ENCODE data around the gene IGSF9B. TPM values are rescaled to one million over a fixed set of nuclear protein-coding genes. Genes with fewer than 3 reads are reported as not detected.

Gene IGSF9B
- total and polyA plus RNA-seq, 8 donors, result 1.1 to 5.8 (median 2.6) TPM

DNA sequence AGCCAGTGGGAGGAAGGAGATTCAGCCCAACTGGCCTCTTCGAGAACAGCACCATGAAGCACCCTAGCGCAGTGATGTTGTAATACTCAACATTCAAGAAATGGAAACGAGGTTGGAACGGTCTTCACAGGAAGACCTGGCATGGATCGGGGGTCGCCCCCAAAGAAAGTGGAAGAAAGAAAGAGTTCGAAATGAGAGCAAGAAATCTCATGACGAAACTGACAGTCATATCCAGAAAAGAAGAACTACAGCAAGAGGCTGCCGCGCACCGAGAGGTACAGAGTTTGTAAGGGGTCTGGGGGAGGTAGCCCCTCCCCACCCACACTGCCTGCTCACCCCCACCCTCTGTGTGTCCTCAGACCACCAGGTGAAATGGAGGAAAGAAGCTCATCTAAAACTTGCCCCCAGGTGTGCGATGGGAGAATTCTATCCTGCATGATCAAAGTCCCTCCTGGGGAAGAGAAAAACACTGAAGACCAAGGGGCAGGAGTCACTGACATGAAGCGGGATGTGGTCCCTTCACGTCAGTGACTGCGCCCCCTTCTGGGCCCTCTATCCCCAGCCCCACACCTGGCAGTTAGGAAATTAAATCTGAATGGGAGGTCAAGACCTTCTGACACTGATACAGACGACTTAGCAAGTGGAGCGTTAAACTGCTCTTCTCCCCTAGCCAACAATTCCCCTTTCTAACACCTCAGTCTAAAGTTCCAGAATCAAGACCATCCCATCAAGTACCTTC lies 58.6 kb downstream of the IGSF9B start:
- 68 to 75% methylated on average over 17 of the region's 17 CpGs for WGBS, 2 donors
- no peak overlapping the region for H3K27ac ChIP-seq
- H3K27me3 ChIP-seq, result no peaks in the 10 kb centered on the region
- no peak for FAIRE-seq
- no peaks in the 10 kb centered on the region for H3K9me3 ChIP-seq
- ATAC-seq, result no peak
- no peaks in the 10 kb centered on the region for H3K4me1 ChIP-seq
- intact Hi-C loops (cut with DNase I), result no loop called here
- TF ChIP-seq, protein P1, sequence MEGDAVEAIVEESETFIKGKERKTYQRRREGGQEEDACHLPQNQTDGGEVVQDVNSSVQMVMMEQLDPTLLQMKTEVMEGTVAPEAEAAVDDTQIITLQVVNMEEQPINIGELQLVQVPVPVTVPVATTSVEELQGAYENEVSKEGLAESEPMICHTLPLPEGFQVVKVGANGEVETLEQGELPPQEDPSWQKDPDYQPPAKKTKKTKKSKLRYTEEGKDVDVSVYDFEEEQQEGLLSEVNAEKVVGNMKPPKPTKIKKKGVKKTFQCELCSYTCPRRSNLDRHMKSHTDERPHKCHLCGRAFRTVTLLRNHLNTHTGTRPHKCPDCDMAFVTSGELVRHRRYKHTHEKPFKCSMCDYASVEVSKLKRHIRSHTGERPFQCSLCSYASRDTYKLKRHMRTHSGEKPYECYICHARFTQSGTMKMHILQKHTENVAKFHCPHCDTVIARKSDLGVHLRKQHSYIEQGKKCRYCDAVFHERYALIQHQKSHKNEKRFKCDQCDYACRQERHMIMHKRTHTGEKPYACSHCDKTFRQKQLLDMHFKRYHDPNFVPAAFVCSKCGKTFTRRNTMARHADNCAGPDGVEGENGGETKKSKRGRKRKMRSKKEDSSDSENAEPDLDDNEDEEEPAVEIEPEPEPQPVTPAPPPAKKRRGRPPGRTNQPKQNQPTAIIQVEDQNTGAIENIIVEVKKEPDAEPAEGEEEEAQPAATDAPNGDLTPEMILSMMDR (IDR thresholded peaks at IDR 0.05), result no peak
- DNase-seq, result no peak
- H3K36me3 ChIP-seq, result no peaks in the 10 kb centered on the region
- H3K4me3 ChIP-seq, result no peak overlapping the region

DNA sequence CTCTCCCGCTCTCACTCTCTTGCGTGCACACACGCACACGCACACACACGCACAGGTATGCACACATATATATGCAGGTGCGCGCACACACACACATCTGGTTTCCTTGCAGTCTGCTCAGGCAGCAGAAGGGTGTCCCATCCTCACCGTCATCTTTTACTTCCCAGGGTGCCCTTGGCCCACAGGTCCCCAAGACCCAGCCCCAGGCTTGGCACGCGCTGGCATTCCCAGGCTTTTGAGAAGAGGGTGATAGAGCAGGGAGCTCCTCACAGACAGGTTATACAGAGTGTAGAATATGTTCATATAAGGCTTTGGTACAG lies 59.5 kb downstream of the IGSF9B start:
- Histone ChIP-seq H3K36me3 (no peaks in the 10 kb centered on the region), H3K4me3 (no peak overlapping the region), H3K27me3 (no peaks in the 10 kb centered on the region), H3K9me3 (no peaks in the 10 kb centered on the region), H3K4me1 (no peaks in the 10 kb centered on the region), H3K27ac (no peak overlapping the region)
- no peak for ATAC-seq
- intact Hi-C loops (cut with DNase I), result no loop called here
- TF ChIP-seq, protein P1 (IDR thresholded peaks at IDR 0.05), result no peak
- no peak for FAIRE-seq
- peak in 1 of 6 donors; percentile 24 for DNase-seq
- WGBS, 2 donors, result 91 to 92% methylated on average over 10 of the region's 10 CpGs

DNA sequence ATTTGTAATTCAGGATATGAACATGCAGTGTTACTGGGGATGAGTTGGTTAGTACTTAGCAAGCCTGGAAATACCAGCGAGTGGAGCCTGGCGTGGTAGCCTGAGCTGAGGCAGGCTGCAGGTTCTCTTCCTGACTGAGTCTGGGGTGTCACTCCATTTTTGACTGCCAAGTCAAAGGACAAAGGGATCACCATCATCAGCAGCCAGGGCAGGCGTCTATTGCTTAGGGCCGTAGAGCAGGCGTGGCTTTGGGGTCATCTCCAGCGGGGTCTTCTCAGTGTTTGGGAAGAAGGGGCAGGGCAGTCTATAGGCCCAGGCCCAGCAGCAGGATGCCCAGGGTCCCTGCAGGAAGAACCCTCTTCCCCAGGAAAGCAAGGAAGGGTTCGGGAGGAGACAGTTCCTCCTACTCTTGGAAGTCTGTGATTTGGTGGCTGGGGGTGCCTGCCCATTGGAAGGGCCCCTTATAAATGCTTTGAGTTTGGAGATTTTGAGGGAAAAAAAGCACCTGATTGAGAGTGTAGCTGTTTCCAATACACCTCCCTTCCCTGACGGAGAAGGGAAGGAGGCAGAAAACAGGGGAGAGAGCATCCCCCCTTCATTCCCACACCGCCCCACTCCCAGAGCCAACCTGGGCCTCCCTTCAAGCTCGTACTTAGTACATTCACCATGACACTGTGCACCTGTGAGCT lies 60.0 kb downstream of the IGSF9B start:
- peak in 1 of 6 donors; percentile 20 for DNase-seq

DNA sequence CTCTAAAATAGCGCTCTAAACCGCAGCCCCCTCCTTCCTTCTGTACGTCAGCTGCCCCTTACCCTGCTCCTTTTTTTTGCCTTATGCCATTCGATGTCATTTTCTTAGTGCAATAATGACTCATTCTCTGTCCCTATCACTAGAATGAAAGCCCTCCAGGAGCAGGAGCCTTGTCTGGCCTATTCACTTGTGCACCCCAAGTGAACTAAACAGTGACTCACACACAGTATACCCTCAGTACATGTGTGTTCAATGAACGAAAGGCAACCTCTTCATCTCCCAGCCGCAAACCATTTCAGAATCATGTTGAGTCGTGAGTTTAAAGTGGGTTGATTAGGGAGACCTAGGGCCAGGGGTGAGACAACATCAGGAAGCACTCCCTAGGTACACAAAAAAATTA lies 60.7 kb downstream of the IGSF9B start:
- DNase-seq, result no peak
- no peak overlapping the region for H3K27ac ChIP-seq
- intact Hi-C loops (cut with DNase I), result no loop called here
- 72 to 73% methylated on average over 7 of the region's 7 CpGs for WGBS, 2 donors
- no peak overlapping the region for H3K4me3 ChIP-seq
- ATAC-seq, result no peak
- no peaks in the 10 kb centered on the region for H3K36me3 ChIP-seq
- H3K27me3 ChIP-seq, result no peaks in the 10 kb centered on the region
- no peaks in the 10 kb centered on the region for H3K4me1 ChIP-seq
- H3K9me3 ChIP-seq, result no peaks in the 10 kb centered on the region
- FAIRE-seq, result no peak
- TF ChIP-seq, protein P1 (IDR thresholded peaks at IDR 0.05), result no peak

More for the DNA sequence above, 60.0 kb downstream of the IGSF9B start:
- WGBS, 2 donors, result 88 to 89% methylated on average over 10 of the region's 10 CpGs
- Histone ChIP-seq H3K27ac (no peak overlapping the region), H3K4me1 (no peaks in the 10 kb centered on the region), H3K27me3 (no peaks in the 10 kb centered on the region), H3K9me3 (no peaks in the 10 kb centered on the region), H3K36me3 (no peaks in the 10 kb centered on the region), H3K4me3 (no peak overlapping the region)
- ATAC-seq (no peak), FAIRE-seq (no peak)
- TF ChIP-seq, protein P1 (IDR thresholded peaks at IDR 0.05), result no peak
- intact Hi-C loops (cut with DNase I), result no loop called here

DNA sequence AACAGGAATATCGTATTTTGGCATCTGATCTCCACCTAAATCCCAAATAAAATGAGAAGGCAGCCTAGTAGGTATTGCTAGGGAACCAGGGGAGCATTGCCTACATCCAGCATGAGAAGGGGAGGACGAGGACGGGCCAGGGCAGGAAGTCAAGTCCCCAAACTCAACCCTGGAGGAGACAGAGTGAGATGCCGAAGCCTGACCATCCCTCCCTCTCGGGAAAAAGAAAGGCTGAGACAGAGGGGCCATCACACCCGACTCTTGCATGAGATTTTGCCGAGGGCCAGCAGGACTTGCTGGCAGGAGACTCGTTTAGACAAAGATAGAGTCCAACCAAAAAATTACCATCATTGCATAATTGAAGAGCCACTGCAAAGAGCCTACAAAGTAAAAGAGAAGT lies 61.2 kb downstream of the IGSF9B start:
- TF ChIP-seq, protein P1 (IDR thresholded peaks at IDR 0.05), result no peak
- no peaks in the 10 kb centered on the region for H3K4me1 ChIP-seq
- DNase-seq (peak in 1 of 6 donors; percentile 22), FAIRE-seq (no peak), ATAC-seq (no peak)
- 39 to 47% methylated on average over 8 of the region's 8 CpGs for WGBS, 2 donors
- no peaks in the 10 kb centered on the region for H3K36me3 ChIP-seq
- intact Hi-C loops (cut with DNase I), result no loop called here
- no peaks in the 10 kb centered on the region for H3K9me3 ChIP-seq
- H3K27me3 ChIP-seq, result no peaks in the 10 kb centered on the region
- H3K27ac ChIP-seq, result no peak overlapping the region
- no peak overlapping the region for H3K4me3 ChIP-seq
